H1 (cell line): ENCODE results near the gene CCNY. TPM values are rescaled to one million over a fixed set of nuclear protein-coding genes. Genes with fewer than 3 reads are reported as not detected.
A peak's percentile ranks its signal among the peaks of the same experiment; 100 is the strongest.

Experiments used
- CTCF ChIA-PET: fragments of 300-600 bp; sonication (Branson Sonifier 250); formaldehyde crosslinking; loops from one replicate; lab custom pipeline; 2021; ENCODE audit not compliant: partially characterized antibody; lab: Charles Lee
- POLR2A ChIA-PET: fragments of 300-600 bp; sonication (Branson Sonifier 250); formaldehyde crosslinking; loops from one replicate; lab custom pipeline; 2021; ENCODE audit warnings: inconsistent platforms; ENCODE audit not compliant: partially characterized antibody; lab: Charles Lee
- DNase-seq, 2 experiments: peaks; one replicate each; pipeline versions ENCODE4 v3.0.0 to v3.0.0-alpha.2; 2010 to 2022; ENCODE audit warnings: low spot score in 2 of 2, low read depth in 1 of 2, mixed read lengths in 1 of 2
- FAIRE-seq: peaks from 2 replicates; lab custom pipeline; 2011; peaks lifted over from hg19 to GRCh38; lab: Jason Lieb, UNC
- H2AFZ ChIP-seq: 2 replicates; pipeline ENCODE4 v1.8.1; 2012; ENCODE audit warnings: low read length, inconsistent platforms
- H2AK5ac ChIP-seq: 2 replicates; pipeline ENCODE4 v1.6.1; 2013; ENCODE audit warnings: low read depth, low read length
- H2BK120ac ChIP-seq: replicated peaks from 2 replicates; pipeline ENCODE3; 2013; ENCODE audit warnings: low read depth, low read length, inconsistent platforms
- H2BK12ac ChIP-seq: 2 replicates; pipeline ENCODE4 v1.6.1; 2013; ENCODE audit warnings: low read depth, low read length
- H2BK15ac ChIP-seq: 2 replicates; pipeline ENCODE4 v1.6.1; 2013; ENCODE audit warnings: low read length
- H2BK20ac ChIP-seq: 2 replicates; pipeline ENCODE4 v1.6.1; 2013; ENCODE audit warnings: low read length
- H2BK5ac ChIP-seq: 2 replicates; pipeline ENCODE4 v1.6.1; 2013; ENCODE audit warnings: low read depth, low read length
- H3K14ac ChIP-seq: 2 replicates; pipeline ENCODE4 v1.6.1; 2013; ENCODE audit warnings: inconsistent platforms; ENCODE audit not compliant: insufficient read length
- H3K18ac ChIP-seq: 2 replicates; pipeline ENCODE4 v1.6.1; 2013; ENCODE audit warnings: low read length; ENCODE audit errors: extremely low read depth
- H3K23ac ChIP-seq: 2 replicates; pipeline ENCODE4 v1.6.1; 2013; ENCODE audit warnings: inconsistent platforms; ENCODE audit not compliant: insufficient read length
- H3K23me2 ChIP-seq: 2 replicates; pipeline ENCODE4 v1.6.1; 2013; ENCODE audit warnings: low read depth, low read length
- H3K27ac ChIP-seq: 2 replicates; pipeline ENCODE4 v1.6.1; 2011; ENCODE audit warnings: low read depth, low read length, inconsistent platforms
- H3K27me3 ChIP-seq, 4 experiments: replicated peaks in 1 of 4; 1 replicate in 1 of 4; 2 replicates in 3 of 4; pipeline versions ENCODE4 v1.6.1 to v1.8.1; 2011 to 2013; ENCODE audit warnings: low read length in 3 of 4, mild to moderate bottlenecking in 3 of 4, inconsistent platforms in 2 of 4, mixed read lengths in 2 of 4, moderate library complexity in 1 of 4; ENCODE audit not compliant: control insufficient read depth in 3 of 4, insufficient read depth in 3 of 4; ENCODE audit errors: extremely low read depth in 1 of 4
- H3K36me3 ChIP-seq, 4 experiments: 2 replicates each; pipeline versions ENCODE4 v1.6.1 to v1.8.1; 2011 to 2013; ENCODE audit warnings: mild to moderate bottlenecking in 4 of 4, low read length in 3 of 4, moderate library complexity in 2 of 4, control low read depth in 1 of 4, inconsistent platforms in 1 of 4; ENCODE audit not compliant: insufficient read depth in 4 of 4, control insufficient read depth in 2 of 4
- H3K4ac ChIP-seq: replicated peaks from 2 replicates; pipeline ENCODE3; 2013; ENCODE audit warnings: low read length, low read depth, mixed read lengths, inconsistent platforms; ENCODE audit not compliant: insufficient read length
- H3K4me1 ChIP-seq, 4 experiments: replicated peaks in 1 of 4; 1 replicate in 1 of 4; 2 replicates in 3 of 4; pipeline versions ENCODE4 v1.6.1 to v1.8.1; 2011 to 2013; ENCODE audit warnings: low read length in 3 of 4, inconsistent platforms in 2 of 4, mixed read lengths in 1 of 4; ENCODE audit not compliant: insufficient read depth in 4 of 4, control insufficient read depth in 3 of 4
- H3K4me2 ChIP-seq, 2 experiments: 2 replicates each; pipeline versions ENCODE4 v1.6.1 to v1.8.1; 2011 to 2013; ENCODE audit warnings: low read depth in 2 of 2, low read length in 2 of 2, control low read depth in 1 of 2, inconsistent platforms in 1 of 2, mild to moderate bottlenecking in 1 of 2; ENCODE audit not compliant: insufficient read depth in 1 of 2
- H3K4me3 ChIP-seq, 4 experiments: fragments of 200-600, 300-600 bp in 1 of 4; sonication (generic), shearing (Covaris generic), sonication (Bioruptor Twin) in 1 of 4; 2 replicates each; pipeline versions ENCODE4 v1.5.1 to v1.8.1; 2011 to 2016; ENCODE audit warnings: low read length in 4 of 4, low read depth in 3 of 4, control low read depth in 2 of 4, inconsistent platforms in 2 of 4, mild to moderate bottlenecking in 2 of 4, mixed read lengths in 1 of 4, moderate library complexity in 1 of 4; ENCODE audit not compliant: insufficient read depth in 2 of 4; ENCODE audit errors: extremely low read depth in 1 of 4
- H3K56ac ChIP-seq: replicated peaks from 2 replicates; pipeline ENCODE3; 2013; ENCODE audit warnings: low read depth, mild to moderate bottlenecking, mixed read lengths, low read length, inconsistent platforms; ENCODE audit not compliant: insufficient read length
- H3K79me1 ChIP-seq: 2 replicates; pipeline ENCODE4 v1.6.1; 2013; ENCODE audit warnings: low read depth, low read length, control low read depth
- H3K79me2 ChIP-seq, 2 experiments: 2 replicates each; pipeline versions ENCODE4 v1.6.1 to v1.8.1; 2012 to 2013; ENCODE audit warnings: low read length in 2 of 2, mild to moderate bottlenecking in 2 of 2, inconsistent platforms in 1 of 2; ENCODE audit not compliant: insufficient read depth in 2 of 2, control insufficient read depth in 1 of 2
- H3K9ac ChIP-seq, 4 experiments: replicated peaks in 1 of 4; 1 replicate in 1 of 4; 2 replicates in 3 of 4; pipeline versions ENCODE4 v1.6.1 to v1.8.1; 2011 to 2013; ENCODE audit warnings: low read depth in 3 of 4, low read length in 3 of 4, control low read depth in 2 of 4, mild to moderate bottlenecking in 2 of 4, moderate library complexity in 2 of 4, inconsistent platforms in 1 of 4; ENCODE audit errors: extremely low read depth in 1 of 4
- H3K9me3 ChIP-seq, 2 experiments: 2 replicates each; pipeline versions ENCODE4 v1.6.1 to v1.8.1; 2012 to 2013; ENCODE audit warnings: mild to moderate bottlenecking in 2 of 2, moderate library complexity in 2 of 2, control low read depth in 1 of 2, inconsistent platforms in 1 of 2, low read depth in 1 of 2, low read length in 1 of 2, mixed read lengths in 1 of 2; ENCODE audit not compliant: insufficient read depth in 2 of 2
- H4K20me1 ChIP-seq, 2 experiments: replicated peaks in 1 of 2; 2 replicates each; pipeline versions ENCODE3 to v1.8.1; 2011 to 2013; ENCODE audit warnings: inconsistent platforms in 2 of 2, low read length in 2 of 2, mild to moderate bottlenecking in 1 of 2; ENCODE audit not compliant: insufficient read depth in 2 of 2, control insufficient read depth in 1 of 2
- H4K5ac ChIP-seq: 2 replicates; pipeline ENCODE4 v1.6.1; 2013; ENCODE audit warnings: low read length, low read depth, mixed read lengths, inconsistent platforms; ENCODE audit not compliant: insufficient read length
- H4K8ac ChIP-seq: 2 replicates; pipeline ENCODE4 v1.8.0; 2013; ENCODE audit warnings: mild to moderate bottlenecking, moderate library complexity, low read length, inconsistent platforms; ENCODE audit not compliant: insufficient read depth; ENCODE audit errors: extremely low read depth
- H4K91ac ChIP-seq: replicated peaks from 2 replicates; pipeline ENCODE3; 2013; ENCODE audit warnings: low read length, mixed read lengths, inconsistent platforms; ENCODE audit not compliant: insufficient read length
- CHD2 ChIP-seq: IDR thresholded peaks from 2 replicates; pipeline ENCODE4 v1.6.1; 2012; ENCODE audit warnings: low read length, improper control_type of control experiment
- EGR1 ChIP-seq: IDR thresholded peaks from 2 replicates; pipeline ENCODE4 v1.6.1; 2011; ENCODE audit warnings: low read depth, low read length, borderline replicate concordance
- KDM4A ChIP-seq: IDR thresholded peaks from one replicate; pipeline ENCODE4 v1.7.1; 2012; ENCODE audit warnings: low read depth, mild to moderate bottlenecking, moderate library complexity, low read length, inconsistent platforms; ENCODE audit not compliant: severe bottlenecking
- MAFK ChIP-seq: IDR thresholded peaks from 2 replicates; pipeline ENCODE4 v1.6.1; 2012; ENCODE audit warnings: low read depth, mild to moderate bottlenecking, improper control_type of control experiment, low read length
- POLR2A ChIP-seq, 2 experiments: IDR thresholded peaks; 1 replicate in 1 of 2; 2 replicates in 1 of 2; pipeline ENCODE4 v1.6.1; 2011; ENCODE audit warnings: low read depth in 2 of 2, low read length in 2 of 2, mild to moderate bottlenecking in 2 of 2; ENCODE audit errors: control extremely low read depth in 1 of 2
- POU5F1 ChIP-seq: IDR thresholded peaks from 2 replicates; pipeline ENCODE4 v1.6.1; 2011; ENCODE audit warnings: low read depth, mild to moderate bottlenecking, low read length, moderate library complexity
- RBBP5 ChIP-seq: IDR thresholded peaks from 2 replicates; pipeline ENCODE4 v1.7.1; 2012; ENCODE audit warnings: low read depth, mild to moderate bottlenecking, inconsistent platforms, low read length, moderate library complexity, borderline replicate concordance
- SP4 ChIP-seq: IDR thresholded peaks from 2 replicates; pipeline ENCODE4 v1.6.1; 2012; ENCODE audit warnings: low read length, inconsistent platforms
- TAF1 ChIP-seq: IDR thresholded peaks from 2 replicates; pipeline ENCODE4 v1.6.1; 2011; ENCODE audit warnings: mild to moderate bottlenecking, low read depth, low read length
- TEAD4 ChIP-seq: IDR thresholded peaks from 2 replicates; pipeline ENCODE4 v1.6.1; 2012; ENCODE audit warnings: low read depth, low read length, inconsistent platforms, mixed read lengths
- WGBS, 2 experiments: shearing (Covaris generic) in 1 of 2; methylation state at CpG; one replicate each; pipeline versions ENCODE4 v1.1.6 to v1.1.7; 2013 to 2015; ENCODE audit warnings: low lambda C conversion rate in 2 of 2, mixed read lengths in 2 of 2, inconsistent platforms in 1 of 2, low coverage in 1 of 2, missing lambda C conversion rate in 1 of 2; ENCODE audit not compliant: insufficient replicate concordance in 2 of 2, insufficient coverage in 1 of 2, insufficient read length in 1 of 2; ENCODE audit errors: extremely low coverage in 1 of 2, missing lambda C conversion rate in 1 of 2; 5-methylcytosine and 5-hydroxymethylcytosine counted together
- polyA plus RNA-seq, 7 experiments: library from polyadenylated mRNA; depleted of rRNA in 3 of 7; stranded (reverse) in 5 of 7; unstranded in 2 of 7; fragments of >200 nt in 5 of 7; fragments of 200-250 nt in 2 of 7; gene quantifications; 1 replicate in 5 of 7; 2 replicates in 1 of 7; 4 replicates in 1 of 7; pipeline versions ENCODE4 v1.2.1 to v1.2.3, GENCODE V29; 2011 to 2013; ENCODE audit warnings: missing spikeins in 2 of 7, mixed read lengths in 2 of 7
- total RNA-seq: library from RNA; stranded (reverse); fragmentation: NEBNext Ultra II Directional; extraction: Animal tissue kit (Norgen Biotek cat#: 25700); gene quantifications from 2 replicates; pipeline ENCODE4 v1.2.1, GENCODE V29; 2021
- TF ChIP-seq, protein P1 (sequence below): IDR thresholded peaks from 2 replicates; pipeline ENCODE4 v1.6.1; 2011; ENCODE audit warnings: low read depth, mild to moderate bottlenecking, low read length; ENCODE audit not compliant: insufficient read depth

CCNY gene
- total and polyA plus RNA-seq, 2 of the 8 experiments (the other 6 are each of a cell fraction or from before 2014, with no cell fraction given): 25.3 to 68.2 TPM

DNA sequence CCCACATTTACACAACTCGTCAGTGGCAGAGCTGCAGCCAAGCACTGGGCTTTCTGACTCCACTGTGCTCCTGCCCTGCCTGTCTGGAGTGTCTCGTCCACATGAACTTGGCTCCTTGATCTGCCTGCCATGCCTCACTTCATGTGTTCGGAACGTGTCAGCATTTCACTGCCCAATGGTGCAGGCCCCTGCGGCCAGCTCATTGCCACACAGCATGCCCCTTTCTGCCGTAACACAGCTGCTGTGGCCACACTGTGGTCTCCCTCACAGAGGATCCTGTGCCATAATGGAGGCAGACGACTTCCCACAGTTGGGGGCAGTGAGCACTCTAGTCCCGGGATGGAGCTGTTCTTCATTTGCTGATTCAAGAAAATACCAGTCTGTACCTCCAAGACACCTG lies 174.6 kb downstream of the CCNY start:
- Histone ChIP-seq H3K14ac (no peak overlapping the region), H3K36me3 (no peaks in the 10 kb centered on the region), H2BK20ac (no peak overlapping the region), H3K79me2 (no peaks in the 10 kb centered on the region), H2AFZ (no peak overlapping the region), H3K23ac (no peak overlapping the region), H3K56ac (no peak overlapping the region), H3K4me1 (peaks cover 0 to 5% (median 3%) of the 10 kb centered on the region in 4 experiments; a peak in 3 of 7 replicates), H3K27ac (no peak overlapping the region), H3K9ac (no peak overlapping the region), H3K79me1 (no peaks in the 10 kb centered on the region; the same call in none of the 2 replicates), H4K20me1 (peaks cover 0 to 2% of the 10 kb centered on the region in 2 experiments), H2BK12ac (0 out of 2 replicates have a peak overlapping the region, but pooled peaks have one; percentile 71), H3K4ac (no peak overlapping the region), H3K23me2 (no peaks in the 10 kb centered on the region), H3K18ac (peak overlapping the region; percentile 16; the same call in 1 of the 2 replicates), H3K9me3 (no peaks in the 10 kb centered on the region), H4K91ac (no peak overlapping the region), H2AK5ac (no peak overlapping the region), H3K4me3 (no peak overlapping the region), H2BK15ac (no peak overlapping the region; the same call in 1 of the 2 replicates), H2BK120ac (no peak overlapping the region), H3K27me3 (no peaks in the 10 kb centered on the region), H3K4me2 (no peak overlapping the region), H4K5ac (no peak overlapping the region), H4K8ac (no peak overlapping the region), H2BK5ac (no peak overlapping the region)
- DNase-seq (no peak), FAIRE-seq (no peak)
- 88% methylated on average over 8 of the region's 8 CpGs; no CpG with 5 or more reads in 1 of the 2 experiments for WGBS, 2 experiments
- ChIA-PET POLR2A (interaction anchor here (1.2 kb wide), 1 partner anchor 38 kb away, joined by 4 read pairs; no protein-coding TSS in a partner anchor), CTCF (interaction anchor here (1.3 to 2.2 kb wide), 2 partner anchors 9 kb away, joined by 6 to 7 read pairs; no protein-coding TSS in a partner anchor)
- TF ChIP-seq RBBP5: no peak
- TF ChIP-seq CHD2: no peak
- TF ChIP-seq POLR2A (IDR thresholded peaks at IDR 0.05; ENCODE audit: control extremely low read depth in 1 of 2, low read depth in 2 of 2, low read length in 2 of 2): no peak
- no peak for TF ChIP-seq MAFK
- no peak for TF ChIP-seq TAF1
- no peak for TF ChIP-seq EGR1
- no peak for TF ChIP-seq TEAD4
- no peak for TF ChIP-seq KDM4A
- TF ChIP-seq SP4: no peak
- no peak for TF ChIP-seq POU5F1
- TF ChIP-seq, protein P1, sequence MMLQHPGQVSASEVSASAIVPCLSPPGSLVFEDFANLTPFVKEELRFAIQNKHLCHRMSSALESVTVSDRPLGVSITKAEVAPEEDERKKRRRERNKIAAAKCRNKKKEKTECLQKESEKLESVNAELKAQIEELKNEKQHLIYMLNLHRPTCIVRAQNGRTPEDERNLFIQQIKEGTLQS: no peak
